G401 (cell line): ENCODE results near the gene TACR1. TPM values are rescaled to one million over a fixed set of nuclear protein-coding genes. Genes with fewer than 3 reads are reported as not detected.

Source experiments
- DNase-seq: peaks from one replicate; pipeline ENCODE4 v3.0.0-alpha.2; 2015; ENCODE audit warnings: low spot score
- in situ Hi-C: cut with HindIII; loops from 2 replicates; pipeline ENCODE4 v1.10.0; 2016; ENCODE audit warnings: low sequenced_read_pairs, mixed read lengths
- total RNA-seq: library from RNA; depleted of rRNA; stranded (reverse); fragments of >200 nt; shearing (Covaris generic); gene quantifications from 2 replicates; pipeline ENCODE4 v1.2.3, GENCODE V29; 2014; rRNA removed

Gene TACR1
- total RNA-seq, 1 experiment from 2014 or later = not detected

DNA sequence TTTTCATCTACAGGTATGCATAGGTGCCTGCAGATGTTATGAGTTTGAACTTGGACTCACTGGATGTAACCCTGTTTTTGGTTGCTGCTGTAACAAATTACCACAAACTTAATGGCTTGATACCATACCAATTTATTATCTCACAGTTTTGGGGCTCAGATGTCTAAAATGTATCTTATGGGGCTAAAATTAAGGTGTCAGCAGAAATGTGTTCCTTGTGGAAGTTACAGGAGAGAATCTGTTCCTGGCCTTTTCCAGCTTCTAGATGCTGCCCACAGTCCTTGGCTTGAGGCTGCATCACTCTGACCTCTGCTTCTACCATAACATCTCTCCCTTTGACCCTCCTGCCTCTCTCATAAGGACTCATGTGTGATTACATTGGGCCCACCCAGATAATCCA, 193.3 kb downstream of the TACR1 start:
- in situ Hi-C loops = no loop called here
- DNase-seq = no peak

DNA sequence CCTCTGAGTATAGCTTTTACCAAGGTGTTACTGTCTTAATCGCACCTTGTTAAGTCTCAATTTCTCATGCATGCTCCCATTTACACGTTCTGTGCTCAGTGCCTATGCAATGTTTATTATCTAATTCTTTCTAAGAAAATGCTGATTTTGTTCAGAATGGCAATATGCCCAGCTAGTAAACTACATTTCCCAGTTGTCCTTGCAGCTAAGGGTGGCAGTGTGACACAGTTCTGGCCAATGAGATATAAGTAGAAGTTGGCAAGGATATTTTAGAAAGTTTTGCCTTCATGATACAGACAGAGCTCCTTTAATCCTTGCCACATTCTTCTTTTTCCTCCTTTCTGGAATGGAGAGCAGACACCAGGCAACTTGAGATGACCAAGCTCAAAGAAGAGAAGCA, 195.5 kb downstream of the TACR1 start:
- in situ Hi-C loops = no loop called here
- DNase-seq = no peak

DNA sequence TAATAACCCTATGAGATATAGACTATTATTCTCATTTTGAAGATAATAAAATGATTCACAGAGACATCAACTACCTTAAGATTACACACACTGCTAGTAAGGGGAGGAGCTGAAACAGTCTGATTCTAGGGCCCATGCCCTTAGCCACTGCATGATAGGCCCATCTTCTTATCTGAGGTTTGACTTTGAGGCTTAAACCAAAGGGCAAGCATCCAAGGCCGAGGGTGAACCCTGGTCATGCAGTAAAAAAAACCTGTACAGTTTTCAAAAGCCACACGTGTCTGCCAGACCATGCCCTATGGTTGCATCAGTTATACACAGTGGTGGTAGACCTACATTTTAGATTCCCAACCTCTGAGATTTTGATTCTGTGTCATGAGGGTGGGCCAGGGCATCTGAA, 196.0 kb downstream of the TACR1 start:
- in situ Hi-C loops = no loop called here
- DNase-seq = no peak

DNA sequence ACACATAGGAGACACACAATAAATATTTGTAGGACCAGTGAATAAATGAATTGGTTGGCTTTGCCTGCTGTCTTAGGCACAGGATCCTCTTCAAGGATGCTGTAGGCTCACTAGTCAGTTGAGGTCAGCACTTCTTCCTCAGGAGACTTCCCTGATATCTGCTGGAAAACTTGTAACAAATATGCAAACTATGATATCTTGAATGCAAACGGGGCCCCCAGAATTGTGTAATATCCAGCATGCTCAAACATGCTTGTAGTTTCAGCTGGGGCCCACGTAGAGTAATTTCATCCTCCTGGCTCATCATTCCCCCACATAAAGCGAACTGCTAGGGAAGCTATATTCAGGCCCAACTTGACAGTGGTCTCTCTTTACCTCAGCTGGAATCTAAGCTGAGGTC, 197.3 kb downstream of the TACR1 start:
- in situ Hi-C loops = no loop called here
- DNase-seq = no peak

DNA sequence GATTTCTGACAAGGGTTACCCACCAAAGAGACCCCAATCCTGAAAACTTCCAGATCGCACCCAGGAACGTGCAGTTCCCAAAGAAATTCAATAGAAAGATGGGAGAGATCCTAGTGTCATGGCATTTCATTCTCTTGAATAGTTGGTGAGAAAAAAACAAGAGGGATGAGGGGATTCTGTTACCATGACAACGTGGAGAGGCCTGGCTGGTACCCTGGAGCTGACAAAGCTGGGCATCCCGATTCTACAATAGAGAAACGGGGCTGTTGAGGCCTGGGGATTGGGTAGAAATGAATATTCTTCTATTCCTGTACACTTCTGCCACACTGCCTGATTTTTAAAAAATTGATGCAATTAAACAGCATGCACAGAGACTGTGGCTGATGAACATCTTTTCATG, 199.9 kb downstream of the TACR1 start:
- DNase-seq = no peak
- in situ Hi-C loops = no loop called here

Other genes with a start within 250 kb of the TACR1 start
- gene POLE4, start 240.9 kb downstream of the TACR1 start, total RNA-seq = 52.2 and 59.5 TPM in 2 replicates